Fibroblast of skin of back (primary cell): ENCODE data around the gene GIGYF1. TPM values are rescaled to one million over a fixed set of nuclear protein-coding genes. Genes with fewer than 3 reads are reported as not detected.
"Not testable (repeated sequence)": the region's sequence is repeated elsewhere in the genome, so short reads cannot be mapped to it uniquely, and the experiment has no call there.

Source experiments
- DNase-seq: peaks from one replicate; pipeline ENCODE4 v3.0.0-alpha.2; 2013
- polyA plus RNA-seq, 2 experiments: library from polyadenylated mRNA; unstranded; fragments of 120-200 nt; gene quantifications; one replicate each; pipeline ENCODE4 v1.2.1, GENCODE V29; 2013; ENCODE audit not compliant: insufficient read length in 2 of 2

Gene GIGYF1, protein sequence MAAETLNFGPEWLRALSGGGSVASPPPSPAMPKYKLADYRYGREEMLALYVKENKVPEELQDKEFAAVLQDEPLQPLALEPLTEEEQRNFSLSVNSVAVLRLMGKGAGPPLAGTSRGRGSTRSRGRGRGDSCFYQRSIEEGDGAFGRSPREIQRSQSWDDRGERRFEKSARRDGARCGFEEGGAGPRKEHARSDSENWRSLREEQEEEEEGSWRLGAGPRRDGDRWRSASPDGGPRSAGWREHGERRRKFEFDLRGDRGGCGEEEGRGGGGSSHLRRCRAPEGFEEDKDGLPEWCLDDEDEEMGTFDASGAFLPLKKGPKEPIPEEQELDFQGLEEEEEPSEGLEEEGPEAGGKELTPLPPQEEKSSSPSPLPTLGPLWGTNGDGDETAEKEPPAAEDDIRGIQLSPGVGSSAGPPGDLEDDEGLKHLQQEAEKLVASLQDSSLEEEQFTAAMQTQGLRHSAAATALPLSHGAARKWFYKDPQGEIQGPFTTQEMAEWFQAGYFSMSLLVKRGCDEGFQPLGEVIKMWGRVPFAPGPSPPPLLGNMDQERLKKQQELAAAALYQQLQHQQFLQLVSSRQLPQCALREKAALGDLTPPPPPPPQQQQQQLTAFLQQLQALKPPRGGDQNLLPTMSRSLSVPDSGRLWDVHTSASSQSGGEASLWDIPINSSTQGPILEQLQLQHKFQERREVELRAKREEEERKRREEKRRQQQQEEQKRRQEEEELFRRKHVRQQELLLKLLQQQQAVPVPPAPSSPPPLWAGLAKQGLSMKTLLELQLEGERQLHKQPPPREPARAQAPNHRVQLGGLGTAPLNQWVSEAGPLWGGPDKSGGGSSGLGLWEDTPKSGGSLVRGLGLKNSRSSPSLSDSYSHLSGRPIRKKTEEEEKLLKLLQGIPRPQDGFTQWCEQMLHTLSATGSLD (N-terminal part only)
- polyA plus RNA-seq (2013, experiment 1 of 2; ENCODE audit: insufficient read length), result 18.0 TPM
- 14.7 TPM for polyA plus RNA-seq (2013, experiment 2 of 2; ENCODE audit: insufficient read length)

DNA sequence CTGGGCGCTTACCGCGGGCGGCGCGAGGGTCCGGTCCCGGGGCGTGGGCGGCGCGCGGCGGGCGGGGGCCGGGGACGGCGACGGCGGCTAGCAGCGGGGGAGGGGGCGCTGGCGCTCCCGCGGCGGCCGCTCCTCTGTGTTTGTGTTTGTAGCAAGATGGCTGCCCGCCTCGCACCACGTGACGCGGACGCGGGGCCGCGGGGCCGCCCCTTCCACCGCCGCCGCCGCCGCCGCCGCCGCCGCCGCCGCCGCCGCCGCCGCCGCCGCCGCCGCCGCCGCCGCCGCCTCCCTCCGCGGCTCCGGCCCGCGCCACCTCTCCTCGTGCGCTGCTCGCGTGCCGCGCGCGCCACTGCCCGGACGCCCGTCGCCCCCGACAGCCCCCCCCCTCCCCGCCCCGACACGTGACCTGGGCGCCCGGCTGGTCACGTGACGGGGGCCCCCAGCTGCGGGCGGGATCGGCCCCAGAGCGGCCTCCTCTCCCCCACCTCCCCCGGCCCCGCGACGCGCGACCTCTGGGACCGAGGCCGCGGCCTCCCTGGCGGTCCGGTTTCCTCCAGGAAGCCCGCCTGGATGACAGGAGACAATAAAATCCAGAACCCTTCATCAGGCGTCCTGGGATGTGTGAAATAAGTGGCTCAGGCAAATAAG is at the start of gene GIGYF1:
Gene GIGYF1 (minus strand): TSS at position 153 of the 648 bp plus-strand sequence. CDS start 6,012 bp downstream, outside the sequence.
- DNase-seq, result peak; percentile 68

DNA sequence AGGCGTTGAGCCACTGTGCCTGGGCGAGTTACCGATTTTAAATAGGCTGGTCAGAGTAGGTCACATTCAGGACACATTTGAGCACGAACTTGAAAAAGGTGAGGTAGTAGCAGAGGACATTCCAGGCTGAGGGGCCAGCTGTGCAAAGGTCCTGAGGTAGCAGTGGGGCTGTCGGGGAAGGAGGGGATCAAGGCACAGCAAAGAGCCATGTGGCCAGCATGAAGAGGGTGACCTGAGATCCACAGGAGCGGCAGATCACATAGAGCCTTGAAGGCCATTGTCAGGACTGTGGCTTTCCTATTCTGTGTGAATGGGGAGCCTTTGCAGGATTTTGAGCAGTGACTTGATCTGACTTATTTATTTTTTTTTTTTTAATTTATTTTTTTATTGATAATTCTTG is 45.9 kb upstream of the GIGYF1 start:
- no peak for DNase-seq

DNA sequence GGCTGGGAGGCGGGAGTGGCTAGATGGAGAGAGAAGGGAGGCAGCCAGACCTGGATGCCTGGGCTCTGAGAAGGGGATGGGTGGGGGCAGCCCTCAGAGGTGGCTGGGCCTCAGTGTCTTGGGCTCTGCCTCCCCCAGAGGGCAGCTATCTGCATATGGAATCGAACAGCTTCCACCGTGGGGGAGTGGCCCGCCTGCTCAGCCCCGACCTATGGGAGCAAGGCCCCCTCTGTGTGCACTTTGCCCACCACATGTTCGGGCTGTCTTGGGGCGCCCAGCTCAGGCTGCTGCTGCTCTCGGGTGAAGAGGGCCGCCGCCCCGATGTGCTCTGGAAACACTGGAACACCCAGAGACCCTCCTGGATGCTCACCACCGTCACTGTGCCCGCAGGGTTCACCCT is 42.6 kb upstream of the GIGYF1 start:
- DNase-seq, result no peak

DNA sequence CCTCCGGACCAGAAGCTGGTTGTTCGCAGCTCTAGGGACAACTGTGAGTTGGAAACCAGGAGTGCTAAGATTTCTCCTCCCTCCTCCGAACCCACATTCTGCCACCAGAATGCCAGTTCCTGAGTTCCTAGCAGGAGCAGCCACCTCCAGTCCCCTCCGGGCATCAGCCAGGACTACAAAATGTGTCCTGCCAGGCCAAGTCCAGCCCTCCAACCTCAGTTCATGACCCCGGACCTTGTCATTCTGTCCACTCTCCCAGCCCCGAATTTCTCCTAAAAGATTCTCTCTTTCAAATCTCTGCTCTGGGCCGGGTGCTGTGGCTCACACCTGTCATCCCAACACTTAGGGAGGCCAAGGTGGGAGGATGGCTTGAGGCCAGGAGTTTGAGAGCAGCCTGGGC is 41.7 kb upstream of the GIGYF1 start:
- DNase-seq, result no peak

DNA sequence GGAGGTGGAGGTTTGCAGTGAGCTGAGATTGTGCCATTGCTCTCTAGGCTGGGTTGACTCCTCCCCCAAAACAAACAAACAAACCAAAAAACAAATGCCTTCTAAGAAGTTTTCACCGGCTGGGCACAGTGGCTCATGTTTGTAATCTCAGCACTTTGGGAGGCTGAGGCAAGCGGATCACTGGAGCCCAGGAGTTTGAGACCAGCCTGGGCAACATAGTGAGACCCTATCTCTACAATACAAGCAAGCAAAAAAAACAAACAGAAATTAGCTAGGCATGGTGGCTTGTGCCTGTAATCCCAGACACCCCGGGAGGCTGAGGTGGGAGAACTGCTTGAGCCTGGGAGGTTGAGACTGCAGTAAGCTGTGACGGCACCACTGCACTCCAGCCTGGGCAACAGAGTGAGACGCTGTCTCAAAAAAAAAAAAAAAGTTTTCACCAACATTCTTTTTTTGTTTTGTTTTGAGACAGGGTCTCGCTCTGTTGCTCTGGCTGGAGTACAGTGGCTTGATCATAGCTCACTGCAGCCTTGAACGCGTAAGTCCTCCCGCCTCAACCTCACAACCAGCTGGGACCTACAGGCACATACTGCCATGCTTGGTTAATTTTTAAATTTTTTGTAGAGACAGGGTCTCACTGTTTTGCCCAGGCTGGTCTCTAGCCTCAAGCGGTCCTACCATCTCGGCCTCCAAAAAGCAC is 38.0 kb upstream of the GIGYF1 start:
- no peak for DNase-seq

DNA sequence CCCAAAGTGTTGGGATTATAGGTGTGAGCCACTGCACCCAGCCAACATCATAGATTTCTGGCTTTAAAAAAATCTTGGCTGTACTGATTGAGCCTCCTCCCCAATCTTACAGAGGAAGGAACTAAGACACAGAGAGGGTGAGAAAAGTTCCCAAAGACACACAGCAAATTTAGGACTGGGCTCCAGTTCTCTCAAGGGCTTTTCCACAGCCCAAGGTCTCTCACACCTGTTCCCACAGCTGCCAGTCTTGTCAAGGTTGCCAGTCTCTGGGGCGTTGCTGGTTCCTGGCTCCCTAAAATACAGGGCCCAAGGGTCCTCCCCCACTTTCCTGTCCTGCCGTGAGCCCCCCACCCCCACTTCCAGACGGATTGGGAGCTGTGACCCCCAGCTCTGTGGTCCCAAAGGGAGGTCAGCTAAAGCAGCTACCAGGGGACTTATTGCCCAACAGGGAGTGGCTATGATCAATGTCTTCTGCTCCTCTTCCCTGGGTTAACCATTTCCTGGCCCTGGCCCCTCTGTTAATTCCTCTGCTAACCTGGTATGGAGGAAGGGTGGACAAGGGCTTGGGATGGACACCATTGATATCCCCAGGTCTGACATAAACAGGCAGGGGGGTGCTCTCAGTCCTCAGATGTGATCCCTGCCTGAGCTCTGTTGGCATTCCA is 36.2 kb upstream of the GIGYF1 start:
- no peak for DNase-seq

DNA sequence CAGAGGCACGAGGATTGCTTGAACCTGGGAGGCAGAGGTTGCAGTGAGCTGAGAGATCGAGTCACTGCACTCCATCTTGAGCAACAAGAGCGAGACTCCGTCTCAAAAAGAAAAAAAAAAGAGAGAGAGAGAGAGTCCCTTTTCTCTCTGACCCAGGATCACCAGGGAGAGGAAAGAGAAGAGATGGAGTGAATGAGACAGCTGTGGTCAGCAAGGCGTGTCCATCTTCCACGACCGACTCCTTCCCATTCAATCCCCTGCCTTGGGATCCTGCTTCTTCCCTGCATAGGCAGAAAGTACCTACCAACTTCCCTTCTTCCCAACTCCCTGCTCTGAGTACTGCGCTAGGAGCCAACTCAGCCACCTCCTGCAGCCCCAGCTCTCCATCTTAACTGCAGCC is 34.1 kb upstream of the GIGYF1 start:
- no peak for DNase-seq

DNA sequence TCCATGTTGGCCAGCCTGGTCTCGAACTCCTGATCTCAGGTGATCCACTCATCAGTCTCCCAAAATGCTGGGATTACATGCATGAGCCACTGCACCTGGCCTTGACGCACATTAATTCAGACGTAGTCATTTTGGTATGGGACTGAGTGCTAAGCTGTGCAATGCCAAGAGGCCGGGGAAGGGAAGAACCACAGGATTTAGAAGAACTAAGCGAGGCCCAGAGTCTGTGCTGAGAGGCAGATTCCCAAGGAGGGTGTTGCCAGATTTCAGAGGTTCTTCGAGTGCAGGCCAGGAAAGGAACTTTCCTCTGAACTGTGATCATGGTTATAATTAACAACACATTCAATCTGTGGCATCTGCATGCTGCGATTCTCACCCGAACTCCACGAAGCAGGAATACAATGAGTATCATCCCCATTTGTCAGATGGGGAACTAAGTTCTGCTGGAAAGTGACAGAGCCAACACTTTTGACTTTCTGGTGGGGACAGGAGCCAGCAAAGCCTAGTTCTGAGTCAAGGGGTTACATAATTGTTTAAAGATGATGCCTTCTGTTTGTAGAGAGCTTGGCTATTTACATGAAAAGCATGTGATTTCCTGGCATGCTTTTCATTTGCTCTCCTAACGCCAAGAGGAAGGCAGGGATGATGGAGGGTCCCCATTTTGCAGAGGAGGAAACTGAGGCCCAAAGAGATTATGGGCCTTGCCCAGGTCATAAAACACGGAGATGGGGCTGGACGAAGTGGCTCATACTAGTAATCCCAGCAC is 33.1 kb upstream of the GIGYF1 start:
- peak; percentile 84 for DNase-seq

DNA sequence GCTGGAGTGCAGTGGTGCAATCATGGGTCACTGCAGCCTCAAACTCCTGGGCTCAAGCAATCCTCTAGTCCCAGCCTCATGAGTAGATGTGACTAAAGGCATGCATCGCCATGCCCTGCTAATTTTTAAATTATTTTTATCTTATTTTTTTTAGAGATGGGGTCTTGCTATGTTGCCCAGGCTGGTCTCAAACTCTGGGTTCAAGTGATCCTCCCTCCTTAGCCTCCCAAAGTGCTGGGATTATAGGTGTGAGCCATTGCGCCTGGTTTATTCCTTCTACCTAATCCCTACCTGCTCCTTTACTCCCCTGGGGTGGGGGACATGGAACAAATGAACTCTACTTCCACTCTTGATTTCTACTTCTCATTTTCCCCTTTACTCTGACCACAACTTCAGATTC is 30.3 kb upstream of the GIGYF1 start:
- DNase-seq, result not testable (repeated sequence)

DNA sequence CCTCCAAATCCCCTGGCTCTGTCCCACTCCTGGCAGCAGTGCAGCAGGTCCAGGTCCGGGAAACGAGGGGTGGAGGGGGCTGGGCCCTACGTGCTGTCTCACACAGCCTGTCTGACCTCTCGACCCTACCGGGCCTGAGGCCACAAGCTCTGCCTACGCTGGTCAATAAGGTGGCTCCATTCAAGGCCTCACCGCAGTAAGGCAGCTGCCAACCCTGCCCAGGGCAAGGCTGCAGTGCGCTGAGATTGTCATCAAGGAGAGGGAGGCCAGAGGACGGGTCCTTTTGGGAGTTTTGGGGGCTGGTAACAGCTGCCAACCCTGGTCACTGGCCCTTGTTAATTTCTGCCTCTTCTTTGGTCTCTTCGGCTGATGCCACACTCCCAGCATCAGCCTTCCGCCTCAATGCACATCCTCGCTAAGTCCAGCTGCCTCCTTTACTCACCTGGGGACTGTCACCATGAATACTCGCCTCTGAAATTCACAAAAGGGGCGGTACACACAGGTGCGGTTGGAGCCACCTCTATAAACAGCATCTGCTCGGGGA is 29.8 kb upstream of the GIGYF1 start:
- DNase-seq, result no peak

DNA sequence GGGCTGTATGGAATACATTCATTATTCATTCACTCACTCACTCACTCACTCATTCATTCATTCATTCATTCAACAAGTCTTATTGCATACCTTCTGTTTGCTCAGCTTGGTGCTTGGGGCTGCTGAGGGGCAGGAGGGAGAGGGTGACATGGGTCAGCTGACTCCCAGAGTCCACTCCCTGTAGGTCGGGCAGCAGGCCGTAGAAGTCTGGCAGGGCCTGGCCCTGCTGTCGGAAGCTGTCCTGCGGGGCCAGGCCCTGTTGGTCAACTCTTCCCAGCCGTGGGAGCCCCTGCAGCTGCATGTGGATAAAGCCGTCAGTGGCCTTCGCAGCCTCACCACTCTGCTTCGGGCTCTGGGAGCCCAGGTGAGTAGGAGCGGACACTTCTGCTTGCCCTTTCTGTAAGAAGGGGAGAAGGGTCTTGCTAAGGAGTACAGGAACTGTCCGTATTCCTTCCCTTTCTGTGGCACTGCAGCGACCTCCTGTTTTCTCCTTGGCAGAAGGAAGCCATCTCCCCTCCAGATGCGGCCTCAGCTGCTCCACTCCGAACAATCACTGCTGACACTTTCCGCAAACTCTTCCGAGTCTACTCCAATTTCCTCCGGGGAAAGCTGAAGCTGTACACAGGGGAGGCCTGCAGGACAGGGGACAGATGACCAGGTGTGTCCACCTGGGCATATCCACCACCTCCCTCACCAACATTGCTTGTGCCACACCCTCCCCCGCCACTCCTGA is 28.6 kb upstream of the GIGYF1 start:
- DNase-seq, result no peak

DNA sequence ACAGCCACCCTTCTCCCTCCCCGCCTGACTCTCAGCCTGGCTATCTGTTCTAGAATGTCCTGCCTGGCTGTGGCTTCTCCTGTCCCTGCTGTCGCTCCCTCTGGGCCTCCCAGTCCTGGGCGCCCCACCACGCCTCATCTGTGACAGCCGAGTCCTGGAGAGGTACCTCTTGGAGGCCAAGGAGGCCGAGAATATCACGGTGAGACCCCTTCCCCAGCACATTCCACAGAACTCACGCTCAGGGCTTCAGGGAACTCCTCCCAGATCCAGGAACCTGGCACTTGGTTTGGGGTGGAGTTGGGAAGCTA is 27.4 kb upstream of the GIGYF1 start:
- DNase-seq, result no peak

DNA sequence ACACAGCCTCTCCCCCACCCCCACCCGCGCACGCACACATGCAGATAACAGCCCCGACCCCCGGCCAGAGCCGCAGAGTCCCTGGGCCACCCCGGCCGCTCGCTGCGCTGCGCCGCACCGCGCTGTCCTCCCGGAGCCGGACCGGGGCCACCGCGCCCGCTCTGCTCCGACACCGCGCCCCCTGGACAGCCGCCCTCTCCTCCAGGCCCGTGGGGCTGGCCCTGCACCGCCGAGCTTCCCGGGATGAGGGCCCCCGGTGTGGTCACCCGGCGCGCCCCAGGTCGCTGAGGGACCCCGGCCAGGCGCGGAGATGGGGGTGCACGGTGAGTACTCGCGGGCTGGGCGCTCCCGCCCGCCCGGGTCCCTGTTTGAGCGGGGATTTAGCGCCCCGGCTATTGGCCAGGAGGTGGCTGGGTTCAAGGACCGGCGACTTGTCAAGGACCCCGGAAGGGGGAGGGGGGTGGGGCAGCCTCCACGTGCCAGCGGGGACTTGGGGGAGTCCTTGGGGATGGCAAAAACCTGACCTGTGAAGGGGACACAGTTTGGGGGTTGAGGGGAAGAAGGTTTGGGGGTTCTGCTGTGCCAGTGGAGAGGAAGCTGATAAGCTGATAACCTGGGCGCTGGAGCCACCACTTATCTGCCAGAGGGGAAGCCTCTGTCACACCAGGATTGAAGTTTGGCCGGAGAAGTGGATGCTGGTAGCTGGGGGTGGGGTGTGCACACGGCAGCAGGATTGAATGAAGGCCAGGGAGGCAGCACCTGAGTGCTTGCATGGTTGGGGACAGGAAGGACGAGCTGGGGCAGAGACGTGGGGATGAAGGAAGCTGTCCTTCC is 26.8 kb upstream of the GIGYF1 start:
- DNase-seq, result no peak

DNA sequence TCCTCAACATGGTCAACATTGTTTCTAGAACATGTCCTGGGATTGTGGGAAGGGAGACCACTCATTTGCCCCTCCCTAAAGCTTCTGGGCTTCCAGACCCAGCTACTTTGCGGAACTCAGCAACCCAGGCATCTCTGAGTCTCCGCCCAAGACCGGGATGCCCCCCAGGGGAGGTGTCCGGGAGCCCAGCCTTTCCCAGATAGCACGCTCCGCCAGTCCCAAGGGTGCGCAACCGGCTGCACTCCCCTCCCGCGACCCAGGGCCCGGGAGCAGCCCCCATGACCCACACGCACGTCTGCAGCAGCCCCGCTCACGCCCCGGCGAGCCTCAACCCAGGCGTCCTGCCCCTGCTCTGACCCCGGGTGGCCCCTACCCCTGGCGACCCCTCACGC is 26.2 kb upstream of the GIGYF1 start, which contains the start of gene EPO:
Gene EPO (plus strand): TSS at position 190 of the 392 bp plus-strand sequence. CDS start 513 bp downstream, outside the sequence.
- no peak for DNase-seq

DNA sequence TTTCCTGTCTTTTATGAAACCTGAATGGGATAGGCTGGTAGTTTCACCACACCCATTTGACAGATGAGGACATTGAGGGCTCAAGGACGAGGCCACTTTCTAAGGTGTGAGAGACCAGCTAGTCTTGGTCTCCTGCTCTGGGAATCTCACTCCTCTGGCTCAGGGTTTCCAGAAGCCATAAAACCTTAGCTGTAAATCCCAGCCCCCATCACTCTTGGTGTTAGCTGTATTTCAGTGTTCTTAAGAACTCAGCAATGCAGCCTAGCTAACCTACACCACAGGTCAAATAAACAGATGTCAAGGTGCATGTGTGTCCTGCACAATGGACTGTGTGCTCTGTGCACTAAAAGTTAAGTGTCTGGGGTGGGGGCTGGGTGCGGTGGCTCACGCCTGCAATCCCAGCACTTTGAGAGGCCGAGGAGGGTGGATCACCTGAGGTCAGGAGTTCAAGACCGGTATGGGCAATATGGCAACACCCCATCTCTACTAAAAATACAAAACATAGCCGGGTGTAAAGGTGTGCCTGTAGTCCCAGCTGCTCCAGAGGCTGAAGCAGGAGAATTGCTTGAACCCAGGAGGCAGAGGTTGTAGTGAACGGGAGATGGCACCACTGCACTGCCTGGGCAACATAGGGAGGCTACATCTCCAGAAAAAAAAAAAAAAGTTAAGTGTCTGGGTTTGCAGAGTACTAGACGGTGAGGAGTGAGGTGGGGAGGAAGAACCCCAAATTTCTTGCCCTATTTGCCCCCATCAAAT is 25.7 kb upstream of the GIGYF1 start:
- DNase-seq, result peak; percentile 25

DNA sequence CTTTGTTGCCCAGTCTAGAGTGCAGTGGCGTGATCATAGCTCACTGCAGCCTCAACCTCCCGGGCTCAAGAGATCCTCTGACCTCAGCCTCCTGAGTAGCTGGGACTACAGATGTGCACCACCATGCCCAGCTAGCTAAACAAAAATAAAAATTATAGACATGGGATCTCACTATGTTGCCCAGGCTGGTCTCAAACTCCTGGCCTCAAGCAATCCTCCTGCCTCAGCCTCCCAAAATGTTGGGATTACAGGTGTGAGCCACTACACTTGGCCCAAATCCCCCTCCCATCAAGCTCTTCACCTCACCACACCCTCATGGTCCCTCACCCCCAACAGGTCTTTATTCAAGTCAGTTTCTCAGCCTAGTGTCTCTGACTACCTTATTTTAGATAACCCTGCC is 23.0 kb upstream of the GIGYF1 start:
- not testable (repeated sequence) for DNase-seq

DNA sequence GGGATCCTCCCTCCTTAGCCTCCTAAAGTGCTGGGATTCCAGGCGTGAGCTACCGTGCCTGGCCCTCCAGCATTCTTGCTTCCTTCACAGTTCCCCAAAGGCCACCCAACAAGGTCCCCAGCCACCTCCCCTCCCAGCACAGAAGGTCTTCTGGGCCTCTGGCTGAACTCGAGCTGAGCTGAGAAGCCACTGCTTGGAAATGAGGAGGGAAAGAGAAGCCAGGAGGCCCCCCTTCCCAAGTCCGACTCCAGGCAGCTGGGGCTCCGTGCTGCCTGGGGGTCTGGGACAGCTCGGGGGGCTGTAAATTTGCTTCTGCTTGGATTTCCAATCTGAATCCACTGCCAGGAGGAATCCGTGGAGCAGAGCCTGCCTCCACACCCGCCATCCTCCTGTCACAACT is 20.7 kb upstream of the GIGYF1 start:
- DNase-seq, result no peak

DNA sequence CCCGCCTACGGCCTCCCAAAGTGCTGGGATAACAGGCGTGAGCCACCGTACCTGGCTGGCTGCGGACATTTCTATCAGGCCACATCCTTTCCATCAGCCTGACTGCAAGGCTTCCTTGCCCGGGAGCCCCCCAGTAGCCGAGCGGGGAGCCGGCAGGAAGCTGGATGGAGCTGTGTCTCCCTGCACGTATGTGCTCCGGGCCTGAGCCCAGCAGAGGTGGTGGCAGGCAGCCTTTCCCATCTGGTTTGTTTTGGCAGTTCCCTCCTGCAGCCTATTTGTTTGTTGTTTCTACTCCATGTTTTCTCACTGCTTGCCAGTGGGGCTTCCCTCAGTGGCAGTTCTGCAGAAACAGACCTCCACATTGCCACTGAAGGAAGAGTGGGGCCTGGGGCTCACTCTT is 17.3 kb upstream of the GIGYF1 start:
- no peak for DNase-seq
